HepG2 (cell line): ENCODE results near the gene RAB3A. TPM values are rescaled to one million over a fixed set of nuclear protein-coding genes. Genes with fewer than 3 reads are reported as not detected.
A peak's percentile ranks its signal among the peaks of the same experiment; 100 is the strongest.

Source experiments
- JARID2 ChIP-seq: sonication (generic); formaldehyde crosslinking; IDR thresholded peaks from 2 replicates; pipeline ENCODE4 v1.8.1; 2023; ENCODE audit warnings: missing genetic modification reagents, inconsistent platforms; ENCODE audit not compliant: insufficient replicate concordance
- KDM2A ChIP-seq: sonication (generic); formaldehyde crosslinking; IDR thresholded peaks from 2 replicates; pipeline ENCODE4 v1.4.0; 2020; ENCODE audit warnings: low read depth, missing genetic modification reagents, borderline replicate concordance
- MED1 ChIP-seq: sonication (generic); formaldehyde crosslinking; IDR thresholded peaks from 2 replicates; pipeline ENCODE4 v1.4.0; 2020; ENCODE audit warnings: missing genetic modification reagents
- MEIS2 ChIP-seq: sonication (generic); formaldehyde crosslinking; IDR thresholded peaks from 2 replicates; pipeline ENCODE4 v1.9.0; 2021; ENCODE audit warnings: mild to moderate bottlenecking, missing genetic modification reagents
- PATZ1 ChIP-seq: sonication (generic); formaldehyde crosslinking; IDR thresholded peaks from 2 replicates; pipeline ENCODE4 v1.4.0; 2020; ENCODE audit warnings: missing genetic modification reagents
- RARA ChIP-seq: IDR thresholded peaks from 2 replicates; pipeline ENCODE4 v1.6.1; 2016; ENCODE audit warnings: missing genetic modification reagents, missing compliant biosample characterization
- RXRB ChIP-seq: IDR thresholded peaks from 2 replicates; pipeline ENCODE4 v1.6.1; 2016; ENCODE audit warnings: borderline replicate concordance, missing genetic modification reagents, missing compliant biosample characterization
- SOX13 ChIP-seq, 3 experiments: fragments of 450-650 bp in 1 of 3; sonication (generic) in 1 of 3; formaldehyde crosslinking in 1 of 3; IDR thresholded peaks in 2 of 3; conservative IDR thresholded peaks in 1 of 3; 2 replicates each; pipeline versions ENCODE4 v1.5.0 to v1.6.1; 2016 to 2020; ENCODE audit warnings: antibody characterized with exemption in 1 of 3, mild to moderate bottlenecking in 1 of 3, missing compliant biosample characterization in 1 of 3, missing genetic modification reagents in 1 of 3, moderate library complexity in 1 of 3
- SPEN ChIP-seq: sonication (generic); formaldehyde crosslinking; IDR thresholded peaks from 2 replicates; pipeline ENCODE4 v1.5.1; 2020; ENCODE audit warnings: low read depth, mild to moderate bottlenecking, missing genetic modification reagents
- TAF15 ChIP-seq: fragments of 200-400 bp; formaldehyde crosslinking; IDR thresholded peaks from one replicate; pipeline ENCODE4 v1.6.1; 2018; ENCODE audit warnings: mild to moderate bottlenecking, low read depth, low read length; ENCODE audit not compliant: poor library complexity, severe bottlenecking
- UBTF ChIP-seq: sonication (generic); formaldehyde crosslinking; IDR thresholded peaks from 2 replicates; pipeline ENCODE4 v1.4.0; 2020; ENCODE audit warnings: mild to moderate bottlenecking, missing genetic modification reagents
- ZFX ChIP-seq: sonication (generic); formaldehyde crosslinking; IDR thresholded peaks from 2 replicates; pipeline ENCODE4 v1.4.0; 2020; ENCODE audit warnings: mild to moderate bottlenecking, low read depth, missing genetic modification reagents, moderate library complexity
- ZFY ChIP-seq: sonication (generic); formaldehyde crosslinking; IDR thresholded peaks from 2 replicates; pipeline ENCODE4 v1.4.0; 2020; ENCODE audit warnings: missing genetic modification reagents
- ZNF777 ChIP-seq: sonication (generic); formaldehyde crosslinking; IDR thresholded peaks from 2 replicates; pipeline ENCODE4 v1.4.0; 2020; ENCODE audit warnings: missing genetic modification reagents
- polyA plus RNA-seq, 8 experiments: library from polyadenylated mRNA; depleted of rRNA in 3 of 8; stranded (reverse) in 7 of 8; unstranded in 1 of 8; fragments of >200 nt; fragmentation: Illumina TruSeq in 4 of 8; extraction: Trizol in 4 of 8; gene quantifications; 2 replicates each; pipeline versions ENCODE4 v1.2.1 to v1.2.3, GENCODE V29; 2011 to 2016; ENCODE audit warnings: low read depth in 4 of 8, missing spikeins in 1 of 8, mixed read lengths in 1 of 8; ENCODE audit not compliant: insufficient read depth in 1 of 8
- total RNA-seq, 5 experiments: library from RNA; depleted of rRNA; stranded (reverse); fragments of >200 nt; fragmentation: Illumina TruSeq; extraction: Trizol; gene quantifications; 2 replicates each; pipeline ENCODE4 v1.2.3, GENCODE V29; 2016; ENCODE audit warnings: low read depth in 1 of 5
- TF ChIP-seq, protein P1 (sequence below): sonication (generic); formaldehyde crosslinking; IDR thresholded peaks from 2 replicates; pipeline ENCODE4 v1.5.1; 2020; ENCODE audit warnings: mild to moderate bottlenecking, missing genetic modification reagents, moderate library complexity
- TF ChIP-seq, protein P2 (sequence below): sonication (generic); formaldehyde crosslinking; IDR thresholded peaks from 2 replicates; pipeline ENCODE4 v1.4.0; 2020; ENCODE audit warnings: missing genetic modification reagents

Gene RAB3A
- total and polyA plus RNA-seq, 2 of the 13 experiments (the other 11 are each of a cell fraction or from before 2014, with no cell fraction given), result 0.58 to 0.98 TPM

- TF ChIP-seq, protein P1, sequence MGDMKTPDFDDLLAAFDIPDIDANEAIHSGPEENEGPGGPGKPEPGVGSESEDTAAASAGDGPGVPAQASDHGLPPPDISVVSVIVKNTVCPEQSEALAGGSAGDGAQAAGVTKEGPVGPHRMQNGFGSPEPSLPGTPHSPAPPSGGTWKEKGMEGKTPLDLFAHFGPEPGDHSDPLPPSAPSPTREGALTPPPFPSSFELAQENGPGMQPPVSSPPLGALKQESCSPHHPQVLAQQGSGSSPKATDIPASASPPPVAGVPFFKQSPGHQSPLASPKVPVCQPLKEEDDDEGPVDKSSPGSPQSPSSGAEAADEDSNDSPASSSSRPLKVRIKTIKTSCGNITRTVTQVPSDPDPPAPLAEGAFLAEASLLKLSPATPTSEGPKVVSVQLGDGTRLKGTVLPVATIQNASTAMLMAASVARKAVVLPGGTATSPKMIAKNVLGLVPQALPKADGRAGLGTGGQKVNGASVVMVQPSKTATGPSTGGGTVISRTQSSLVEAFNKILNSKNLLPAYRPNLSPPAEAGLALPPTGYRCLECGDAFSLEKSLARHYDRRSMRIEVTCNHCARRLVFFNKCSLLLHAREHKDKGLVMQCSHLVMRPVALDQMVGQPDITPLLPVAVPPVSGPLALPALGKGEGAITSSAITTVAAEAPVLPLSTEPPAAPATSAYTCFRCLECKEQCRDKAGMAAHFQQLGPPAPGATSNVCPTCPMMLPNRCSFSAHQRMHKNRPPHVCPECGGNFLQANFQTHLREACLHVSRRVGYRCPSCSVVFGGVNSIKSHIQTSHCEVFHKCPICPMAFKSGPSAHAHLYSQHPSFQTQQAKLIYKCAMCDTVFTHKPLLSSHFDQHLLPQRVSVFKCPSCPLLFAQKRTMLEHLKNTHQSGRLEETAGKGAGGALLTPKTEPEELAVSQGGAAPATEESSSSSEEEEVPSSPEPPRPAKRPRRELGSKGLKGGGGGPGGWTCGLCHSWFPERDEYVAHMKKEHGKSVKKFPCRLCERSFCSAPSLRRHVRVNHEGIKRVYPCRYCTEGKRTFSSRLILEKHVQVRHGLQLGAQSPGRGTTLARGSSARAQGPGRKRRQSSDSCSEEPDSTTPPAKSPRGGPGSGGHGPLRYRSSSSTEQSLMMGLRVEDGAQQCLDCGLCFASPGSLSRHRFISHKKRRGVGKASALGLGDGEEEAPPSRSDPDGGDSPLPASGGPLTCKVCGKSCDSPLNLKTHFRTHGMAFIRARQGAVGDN (CRISPR knock-in tag), result peak; percentile 69
- TF ChIP-seq TAF15 (no peak), MEIS2 (CRISPR knock-in tag) (peak; percentile 35; the same call in 1 of the 2 replicates), JARID2 (CRISPR knock-in tag) (no peak), KDM2A (CRISPR knock-in tag) (peak; percentile 31; the same call in 1 of the 2 replicates), PATZ1 (CRISPR knock-in tag) (peak; percentile 55), SPEN (CRISPR knock-in tag) (peak; percentile 39; the same call in 1 of the 2 replicates), ZFX (CRISPR knock-in tag) (peak; percentile 78), UBTF (CRISPR knock-in tag) (peak; percentile 48; the same call in 1 of the 2 replicates), ZFY (CRISPR knock-in tag) (peak; percentile 68), RARA (peak; percentile 60), SOX13 (IDR thresholded peaks at IDR 0.05) (no peak), SOX13 (CRISPR knock-in tag; conservative IDR thresholded peaks at IDR 0.05 in 1 of 2, IDR thresholded peaks at IDR 0.05 in 1 of 2) (peak in 1 of 2 experiments; percentile 21; a peak in 1 of 4 replicates), RXRB (peak; percentile 47; the same call in 1 of the 2 replicates), ZNF777 (CRISPR knock-in tag) (peak; percentile 79), MED1 (CRISPR knock-in tag) (peak; percentile 42; the same call in 1 of the 2 replicates)
- TF ChIP-seq, protein P2, sequence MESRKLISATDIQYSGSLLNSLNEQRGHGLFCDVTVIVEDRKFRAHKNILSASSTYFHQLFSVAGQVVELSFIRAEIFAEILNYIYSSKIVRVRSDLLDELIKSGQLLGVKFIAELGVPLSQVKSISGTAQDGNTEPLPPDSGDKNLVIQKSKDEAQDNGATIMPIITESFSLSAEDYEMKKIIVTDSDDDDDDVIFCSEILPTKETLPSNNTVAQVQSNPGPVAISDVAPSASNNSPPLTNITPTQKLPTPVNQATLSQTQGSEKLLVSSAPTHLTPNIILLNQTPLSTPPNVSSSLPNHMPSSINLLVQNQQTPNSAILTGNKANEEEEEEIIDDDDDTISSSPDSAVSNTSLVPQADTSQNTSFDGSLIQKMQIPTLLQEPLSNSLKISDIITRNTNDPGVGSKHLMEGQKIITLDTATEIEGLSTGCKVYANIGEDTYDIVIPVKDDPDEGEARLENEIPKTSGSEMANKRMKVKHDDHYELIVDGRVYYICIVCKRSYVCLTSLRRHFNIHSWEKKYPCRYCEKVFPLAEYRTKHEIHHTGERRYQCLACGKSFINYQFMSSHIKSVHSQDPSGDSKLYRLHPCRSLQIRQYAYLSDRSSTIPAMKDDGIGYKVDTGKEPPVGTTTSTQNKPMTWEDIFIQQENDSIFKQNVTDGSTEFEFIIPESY (CRISPR knock-in tag), result no peak
Observed at GRCh38 chr19:18225702-18226468, 22.0 kb upstream of the RAB3A start, which contains the start of gene PDE4C (continued).
